ENCODE data around the gene SIAH3.

The SIAH3 gene

DNA sequence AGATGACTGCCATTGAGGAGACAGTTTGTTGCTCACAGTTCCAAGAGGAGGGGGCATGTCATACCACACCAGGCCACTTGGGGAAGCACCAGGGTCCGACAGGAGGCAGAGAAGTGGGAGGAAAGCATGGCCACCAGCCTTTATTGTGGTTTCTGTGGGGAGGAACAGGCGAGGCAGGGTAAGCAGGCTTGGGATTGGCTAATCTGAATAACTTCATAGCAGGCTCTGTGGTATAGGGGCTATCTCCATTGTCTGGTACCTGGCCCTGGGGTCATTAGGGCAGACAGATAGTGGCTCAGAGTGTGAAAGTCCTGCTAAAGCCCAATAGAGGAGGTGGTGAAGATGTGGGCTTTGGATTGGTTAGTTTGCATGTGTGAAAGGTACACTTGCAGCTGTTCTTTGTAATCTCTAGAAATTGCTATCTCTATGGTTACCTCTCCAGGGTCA lies 114.0 kb downstream of the SIAH3 start:
- TF ChIP-seq, protein P1, sequence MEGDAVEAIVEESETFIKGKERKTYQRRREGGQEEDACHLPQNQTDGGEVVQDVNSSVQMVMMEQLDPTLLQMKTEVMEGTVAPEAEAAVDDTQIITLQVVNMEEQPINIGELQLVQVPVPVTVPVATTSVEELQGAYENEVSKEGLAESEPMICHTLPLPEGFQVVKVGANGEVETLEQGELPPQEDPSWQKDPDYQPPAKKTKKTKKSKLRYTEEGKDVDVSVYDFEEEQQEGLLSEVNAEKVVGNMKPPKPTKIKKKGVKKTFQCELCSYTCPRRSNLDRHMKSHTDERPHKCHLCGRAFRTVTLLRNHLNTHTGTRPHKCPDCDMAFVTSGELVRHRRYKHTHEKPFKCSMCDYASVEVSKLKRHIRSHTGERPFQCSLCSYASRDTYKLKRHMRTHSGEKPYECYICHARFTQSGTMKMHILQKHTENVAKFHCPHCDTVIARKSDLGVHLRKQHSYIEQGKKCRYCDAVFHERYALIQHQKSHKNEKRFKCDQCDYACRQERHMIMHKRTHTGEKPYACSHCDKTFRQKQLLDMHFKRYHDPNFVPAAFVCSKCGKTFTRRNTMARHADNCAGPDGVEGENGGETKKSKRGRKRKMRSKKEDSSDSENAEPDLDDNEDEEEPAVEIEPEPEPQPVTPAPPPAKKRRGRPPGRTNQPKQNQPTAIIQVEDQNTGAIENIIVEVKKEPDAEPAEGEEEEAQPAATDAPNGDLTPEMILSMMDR (IDR thresholded peaks at IDR 0.05; ENCODE audit: insufficient read depth, missing control alignments), result no peak
- FAIRE-seq (no peak), DNase-seq (ENCODE audit: insufficient read length, low spot score) (no peak)

DNA sequence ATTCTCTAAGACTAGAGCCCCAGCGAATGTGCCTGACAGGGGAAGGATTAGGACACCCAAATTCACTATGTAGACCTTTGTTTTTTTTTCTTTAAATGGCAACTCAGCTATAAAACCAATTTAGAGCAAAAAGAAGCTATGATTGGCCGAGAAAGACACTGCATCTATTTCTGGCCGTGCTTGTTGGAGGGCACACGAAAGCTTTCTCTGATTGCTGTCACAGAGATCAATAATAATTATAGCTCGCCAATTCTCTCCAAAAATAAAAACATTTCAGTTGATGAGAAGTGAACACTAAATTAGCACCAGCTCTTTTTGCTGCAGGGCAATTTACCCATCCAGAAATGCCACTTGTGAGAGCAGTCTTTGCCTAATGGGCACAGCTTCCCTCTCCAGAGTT lies 118.2 kb downstream of the SIAH3 start:
- TF ChIP-seq, protein P1 (IDR thresholded peaks at IDR 0.05; ENCODE audit: insufficient read depth, missing control alignments), result no peak
- no peak for DNase-seq (ENCODE audit: insufficient read length, low spot score)
- FAIRE-seq, result no peak

DNA sequence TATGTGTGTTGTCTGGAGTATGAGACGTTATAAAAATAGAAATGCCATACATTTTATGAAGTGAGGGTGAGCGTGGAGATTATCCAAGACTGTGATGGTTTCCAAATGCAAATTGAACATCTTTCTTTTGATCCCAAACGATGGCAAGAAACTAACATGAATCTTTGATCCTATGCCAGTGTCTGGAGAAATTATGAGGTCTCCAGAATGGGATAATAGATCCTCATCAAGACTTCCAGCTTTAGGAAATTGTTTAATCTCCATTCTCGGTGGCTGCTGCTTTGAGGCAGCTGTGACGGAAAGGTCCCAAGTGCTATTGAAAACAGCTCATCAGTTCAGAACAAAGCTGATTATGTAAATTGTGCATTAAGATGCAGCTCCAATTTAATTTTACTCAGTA lies 118.6 kb downstream of the SIAH3 start:
- FAIRE-seq (peak; percentile 16), DNase-seq (ENCODE audit: insufficient read length, low spot score) (no peak)
- TF ChIP-seq, protein P1 (IDR thresholded peaks at IDR 0.05; ENCODE audit: insufficient read depth, missing control alignments), result no peak

DNA sequence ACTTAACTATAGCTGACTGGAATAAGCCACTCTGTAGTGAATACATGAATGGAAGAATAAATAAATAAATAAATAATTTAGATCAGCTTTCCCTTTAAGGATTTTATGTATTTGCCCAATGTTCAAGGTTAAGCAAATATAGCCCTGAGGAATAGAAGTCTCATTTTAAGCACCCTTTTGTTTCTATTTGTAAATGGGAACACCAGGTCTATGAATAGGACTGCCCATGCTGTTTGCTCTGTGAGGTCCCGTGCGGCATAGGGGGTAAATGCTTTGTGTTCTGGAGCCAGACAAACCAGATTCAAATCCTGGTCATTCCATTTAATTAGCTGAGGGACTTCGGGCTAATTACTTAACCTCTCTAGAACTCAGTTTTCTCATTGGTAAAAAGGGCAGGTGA lies 120.1 kb downstream of the SIAH3 start:
- no peak for FAIRE-seq
- no peak for DNase-seq (ENCODE audit: insufficient read length, low spot score)
- TF ChIP-seq, protein P1 (IDR thresholded peaks at IDR 0.05; ENCODE audit: insufficient read depth, missing control alignments), result no peak

DNA sequence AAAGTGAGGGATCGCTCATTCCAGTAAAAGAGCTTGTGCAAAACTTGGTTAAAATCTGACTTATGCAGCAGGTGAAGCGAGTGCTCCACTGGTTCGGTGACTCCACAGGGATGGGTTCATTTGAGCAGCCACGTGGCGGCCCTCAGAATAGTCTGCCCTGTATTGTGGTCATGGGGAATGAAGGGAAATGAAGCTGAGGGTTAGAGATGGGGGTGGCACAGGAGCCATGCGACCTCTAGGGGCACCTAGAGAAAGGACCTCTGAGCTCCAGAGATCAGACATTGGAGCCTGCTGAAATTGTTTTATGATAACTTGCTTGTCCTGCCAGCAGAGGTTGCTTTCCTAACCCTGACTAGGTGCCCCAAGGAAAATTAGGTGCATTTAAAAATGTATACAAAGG lies 122.8 kb downstream of the SIAH3 start:
- FAIRE-seq (no peak), DNase-seq (ENCODE audit: insufficient read length, low spot score) (no peak)
- TF ChIP-seq, protein P1 (IDR thresholded peaks at IDR 0.05; ENCODE audit: insufficient read depth, missing control alignments), result no peak

Data from D721Med (cell line).